HG02885 (cell line): Measurements from ENCODE around the gene OPA1.
A peak's percentile ranks its signal among the peaks of the same experiment; 100 is the strongest.

Source experiments
- ATAC-seq: cut with Tn5 transposase; IDR thresholded peaks from one replicate; pipeline ENCODE4 v1.9.1; 2021; ENCODE audit warnings: mild to moderate bottlenecking; ENCODE audit not compliant: unreplicated experiment, poor library complexity

Gene OPA1

GRCh38 chr3:193693774-193694173 is 100.8 kb downstream of the OPA1 start:
- ATAC-seq = peak; percentile 50

GRCh38 chr3:193701953-193702635 is 109.1 kb downstream of the OPA1 start:
- ATAC-seq = peak; percentile 67

GRCh38 chr3:193702967-193703366 is 110.0 kb downstream of the OPA1 start:
- no peak for ATAC-seq

GRCh38 chr3:193704431-193704830 is 111.4 kb downstream of the OPA1 start:
- ATAC-seq = no peak

GRCh38 chr3:193708270-193708669 is 115.3 kb downstream of the OPA1 start:
- no peak for ATAC-seq

GRCh38 chr3:193710286-193711165 is 117.5 kb downstream of the OPA1 start:
- ATAC-seq = no peak

- no peak for ATAC-seq
Observed at GRCh38 chr3:193711166-193711485, 118.1 kb downstream of the OPA1 start.

- ATAC-seq = no peak
Observed at GRCh38 chr3:193711523-193711963, 118.5 kb downstream of the OPA1 start.

- no peak for ATAC-seq
Observed at GRCh38 chr3:193711964-193712598, 119.1 kb downstream of the OPA1 start.

- no peak for ATAC-seq
Observed at GRCh38 chr3:193712938-193713337, 119.9 kb downstream of the OPA1 start.

- ATAC-seq = no peak
Observed at GRCh38 chr3:193714523-193715137, 121.6 kb downstream of the OPA1 start.

GRCh38 chr3:193716150-193716549 is 123.1 kb downstream of the OPA1 start:
- no peak for ATAC-seq

GRCh38 chr3:193719735-193720134 is 126.7 kb downstream of the OPA1 start:
- no peak for ATAC-seq

GRCh38 chr3:193720169-193720568 is 127.2 kb downstream of the OPA1 start:
- ATAC-seq = no peak

- no peak for ATAC-seq
Observed at GRCh38 chr3:193722566-193722965, 129.6 kb downstream of the OPA1 start.

- no peak for ATAC-seq
Observed at GRCh38 chr3:193727089-193727488, 134.1 kb downstream of the OPA1 start.

- ATAC-seq = no peak
Observed at GRCh38 chr3:193728429-193729087, 135.6 kb downstream of the OPA1 start.

- ATAC-seq = no peak
Observed at GRCh38 chr3:193729088-193729465, 136.1 kb downstream of the OPA1 start.

GRCh38 chr3:193729601-193730000 is 136.6 kb downstream of the OPA1 start:
- ATAC-seq = no peak

GRCh38 chr3:193730511-193730910 is 137.5 kb downstream of the OPA1 start:
- no peak for ATAC-seq
